ENCODE results near the gene TM4SF4.

DNA sequence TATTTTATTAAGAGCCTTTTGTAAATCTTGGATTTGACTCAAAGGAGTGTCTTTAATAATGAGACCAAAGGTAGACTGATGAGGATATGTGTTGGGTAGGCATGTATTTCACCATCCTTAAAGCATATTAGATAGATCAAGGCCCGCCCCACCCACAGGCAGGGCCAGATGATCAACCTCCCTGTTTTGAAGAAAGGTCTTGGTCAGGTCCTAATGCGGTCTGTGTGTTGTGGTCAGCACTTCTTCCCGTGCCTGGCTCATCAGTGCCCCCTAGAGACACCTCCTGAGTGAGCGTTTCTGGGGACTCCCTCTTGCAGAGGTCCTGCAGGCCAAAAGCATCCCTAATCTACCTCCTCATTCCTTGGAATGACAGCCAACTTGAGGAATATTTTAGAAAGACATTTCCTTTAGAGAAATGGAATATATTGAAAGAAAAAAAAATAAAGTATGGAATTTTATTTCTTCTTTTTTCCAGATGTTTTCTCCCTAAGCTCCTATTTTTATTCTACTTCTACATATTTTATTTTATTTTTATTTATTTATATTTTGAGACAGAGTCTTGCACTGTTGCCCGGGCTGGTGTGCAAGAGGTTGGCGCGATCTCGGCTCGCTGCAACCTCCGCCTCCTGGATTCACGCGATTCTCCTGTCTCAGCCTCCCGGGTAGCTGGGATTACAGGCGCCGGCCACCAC is 6.0 kb downstream of the TM4SF4 start:
- TF ChIP-seq, protein P1, sequence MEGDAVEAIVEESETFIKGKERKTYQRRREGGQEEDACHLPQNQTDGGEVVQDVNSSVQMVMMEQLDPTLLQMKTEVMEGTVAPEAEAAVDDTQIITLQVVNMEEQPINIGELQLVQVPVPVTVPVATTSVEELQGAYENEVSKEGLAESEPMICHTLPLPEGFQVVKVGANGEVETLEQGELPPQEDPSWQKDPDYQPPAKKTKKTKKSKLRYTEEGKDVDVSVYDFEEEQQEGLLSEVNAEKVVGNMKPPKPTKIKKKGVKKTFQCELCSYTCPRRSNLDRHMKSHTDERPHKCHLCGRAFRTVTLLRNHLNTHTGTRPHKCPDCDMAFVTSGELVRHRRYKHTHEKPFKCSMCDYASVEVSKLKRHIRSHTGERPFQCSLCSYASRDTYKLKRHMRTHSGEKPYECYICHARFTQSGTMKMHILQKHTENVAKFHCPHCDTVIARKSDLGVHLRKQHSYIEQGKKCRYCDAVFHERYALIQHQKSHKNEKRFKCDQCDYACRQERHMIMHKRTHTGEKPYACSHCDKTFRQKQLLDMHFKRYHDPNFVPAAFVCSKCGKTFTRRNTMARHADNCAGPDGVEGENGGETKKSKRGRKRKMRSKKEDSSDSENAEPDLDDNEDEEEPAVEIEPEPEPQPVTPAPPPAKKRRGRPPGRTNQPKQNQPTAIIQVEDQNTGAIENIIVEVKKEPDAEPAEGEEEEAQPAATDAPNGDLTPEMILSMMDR (IDR thresholded peaks at IDR 0.05; ENCODE audit: low read depth, low read length): peak; percentile 90
- no peak for TF ChIP-seq EZH2phosphoT487 (IDR thresholded peaks at IDR 0.05; ENCODE audit: low read depth)
